Measurements from ENCODE around the gene SPATC1L. TPM values are rescaled to one million over a fixed set of nuclear protein-coding genes. Genes with fewer than 3 reads are reported as not detected.
"Not testable (repeated sequence)": the region's sequence is repeated elsewhere in the genome, so short reads cannot be mapped to it uniquely, and the experiment has no call there.

Gene SPATC1L
- 15.0 TPM for polyA plus RNA-seq

DNA sequence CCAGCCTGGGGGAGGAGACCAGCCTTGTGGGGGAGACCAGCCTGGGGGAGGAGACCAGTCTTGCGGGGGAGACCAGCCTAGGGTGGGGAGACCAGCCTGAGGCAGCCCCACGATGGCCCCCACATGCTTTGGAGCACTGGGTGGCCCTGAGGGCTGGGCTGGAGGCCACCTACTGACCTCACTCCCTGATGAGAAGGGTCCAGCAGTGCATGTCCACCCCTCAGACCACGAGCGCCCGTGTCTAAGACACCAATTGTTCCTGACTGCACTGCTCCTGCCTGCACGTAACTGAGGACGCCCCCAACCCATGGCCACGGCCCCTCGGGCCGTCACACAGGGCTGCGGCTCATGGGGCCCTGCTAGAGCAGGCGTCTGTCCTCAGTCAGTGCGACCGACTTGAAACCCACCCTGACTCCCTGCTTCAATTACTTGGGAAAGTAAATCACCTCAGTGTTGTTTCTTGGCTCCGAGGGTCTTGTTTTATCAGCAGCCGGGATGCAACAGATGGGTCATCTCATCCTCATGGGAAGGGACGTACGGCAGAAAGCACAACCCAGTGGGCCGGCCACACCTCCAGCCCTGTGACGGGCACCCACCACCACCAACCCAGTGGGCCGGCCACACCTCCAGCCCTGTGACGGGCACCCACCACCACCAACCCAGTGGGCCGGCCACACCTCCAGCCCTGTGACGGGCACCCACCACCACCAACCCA lies at the start of gene SPATC1L:
SPATC1L (minus strand) TSS at position 550 of the 715 bp plus-strand sequence. CDS start 1,643 bp downstream, outside the sequence.
- Mint-ChIP-seq H3K4me3 (peak within 1 kb of the TSS; percentile 88 to 95 (median 94)), H3K9me3 (no peaks in the 10 kb centered on the region), H3K27me3 (no peaks in the 10 kb centered on the region), H3K4me1 (peaks cover 0 to 6% (median 3%) of the 10 kb centered on the region in 3 donors), H3K36me3 (peaks cover 4% of the 10 kb centered on the region), H3K27ac (peak within 1 kb of the TSS; percentile 69 to 92 (median 86))

- H3K36me3 Mint-ChIP-seq, result peaks cover 1% of the 10 kb centered on the region
- H3K9me3 Mint-ChIP-seq, result peaks cover 0 to 6% (median 0%) of the 10 kb centered on the region in 3 donors
- peak overlapping the region; percentile 80 to 100 (median 89) for H3K4me3 Mint-ChIP-seq
- peak overlapping the region in 2 of 3 donors; percentile 65 to 83 for H3K27ac Mint-ChIP-seq
- peaks cover 23 to 37% (median 23%) of the 10 kb centered on the region in 3 donors for H3K4me1 Mint-ChIP-seq
- H3K27me3 Mint-ChIP-seq, result no peaks in the 10 kb centered on the region
Observed at GRCh38 chr21:46229923-46230260, 45.6 kb upstream of the SPATC1L start.

DNA sequence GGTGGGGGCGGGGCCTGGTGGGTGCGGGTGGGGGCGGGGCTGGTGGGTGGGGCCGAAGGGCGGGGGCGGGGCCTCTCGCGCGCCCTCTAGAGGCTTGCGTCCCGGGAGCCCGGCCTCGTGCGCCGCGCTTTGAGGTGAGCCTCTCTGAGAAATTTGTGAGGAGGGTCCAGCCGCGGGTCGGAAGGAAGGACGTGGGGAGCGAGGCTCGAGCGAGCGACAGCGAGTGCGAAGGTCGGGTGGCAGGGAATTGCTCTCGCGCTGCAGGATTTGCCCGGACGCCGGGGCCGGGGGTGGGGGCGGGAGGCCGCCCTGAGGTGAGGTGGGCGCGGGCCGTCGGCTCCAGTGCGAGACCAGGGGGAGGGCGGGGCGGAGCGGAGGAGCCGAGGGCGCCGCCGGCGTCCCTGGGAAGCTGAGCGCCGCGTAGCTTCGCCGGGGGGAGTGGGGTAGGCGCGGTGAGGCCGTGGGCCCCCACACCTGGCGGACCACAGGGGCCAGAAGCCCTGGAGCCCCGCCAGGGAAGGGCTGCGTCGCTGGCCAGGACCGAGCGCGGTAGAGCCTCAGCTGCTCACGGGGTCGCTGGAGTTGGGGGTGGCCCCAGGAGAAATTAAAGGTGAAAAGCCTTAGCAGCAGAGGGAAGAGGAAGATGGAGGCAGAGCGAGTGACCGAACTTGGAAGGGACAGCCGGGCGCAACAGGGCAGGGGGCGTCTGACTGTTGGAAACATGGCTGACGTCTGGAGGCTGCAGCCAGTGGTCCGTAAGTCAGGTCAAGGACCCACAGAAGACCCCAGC lies 45.1 kb upstream of the SPATC1L start:
- H3K9me3 Mint-ChIP-seq, result peaks cover 0 to 6% (median 0%) of the 10 kb centered on the region in 3 donors
- peak overlapping the region; percentile 62 to 100 (median 94) for H3K4me3 Mint-ChIP-seq
- H3K36me3 Mint-ChIP-seq, result peaks cover 1% of the 10 kb centered on the region
- H3K4me1 Mint-ChIP-seq, result peaks cover 23 to 37% (median 23%) of the 10 kb centered on the region in 3 donors
- no peaks in the 10 kb centered on the region for H3K27me3 Mint-ChIP-seq
- peak overlapping the region; percentile 42 to 92 (median 75) for H3K27ac Mint-ChIP-seq

- H3K4me3 Mint-ChIP-seq, result peak within 1 kb of the TSS; percentile 62 to 100 (median 94)
- H3K4me1 Mint-ChIP-seq, result peaks cover 23 to 37% (median 23%) of the 10 kb centered on the region in 3 donors
- H3K27ac Mint-ChIP-seq, result peak within 1 kb of the TSS; percentile 75 to 92 (median 83)
- H3K36me3 Mint-ChIP-seq, result peaks cover 1% of the 10 kb centered on the region
- H3K27me3 Mint-ChIP-seq, result no peaks in the 10 kb centered on the region
- peaks cover 0 to 6% (median 0%) of the 10 kb centered on the region in 3 donors for H3K9me3 Mint-ChIP-seq
Observed at GRCh38 chr21:46228345-46229051, 44.2 kb upstream of the SPATC1L start, which contains the start of gene LSS. LSS (minus strand) TSS chr21:46228774; CDS start chr21:46228745, 29 bp downstream.

DNA sequence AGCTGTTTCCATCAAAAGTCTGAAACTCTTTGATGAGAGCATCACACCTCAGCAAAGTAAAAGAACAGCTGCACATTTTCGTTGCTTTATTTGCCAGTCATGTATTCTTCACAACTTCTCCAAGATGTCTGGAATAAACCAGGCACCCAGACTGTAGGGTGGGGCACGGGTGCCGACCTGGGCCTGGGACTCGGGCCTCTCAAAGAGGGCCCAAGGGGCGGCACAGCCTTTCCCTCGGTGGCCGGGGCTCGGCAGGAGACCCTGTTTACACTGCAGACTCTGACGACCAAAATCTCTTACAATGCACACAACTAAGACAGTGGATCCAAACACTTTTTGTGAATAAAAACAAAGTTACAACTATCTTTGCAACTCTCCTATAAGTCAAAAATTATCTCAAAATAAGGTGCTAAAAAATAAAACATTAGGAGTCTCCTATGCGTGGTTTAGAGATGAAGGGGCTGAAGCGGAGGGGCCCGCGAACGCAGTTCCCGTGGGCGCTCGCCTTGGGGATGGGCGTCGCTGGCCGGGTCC lies 43.6 kb upstream of the SPATC1L start:
- Mint-ChIP-seq H3K4me3 (peak overlapping the region; percentile 62 to 92 (median 88)), H3K27ac (peak overlapping the region; percentile 75 to 92 (median 83)), H3K36me3 (peaks cover 1% of the 10 kb centered on the region), H3K27me3 (no peaks in the 10 kb centered on the region), H3K4me1 (peaks cover 23 to 37% (median 23%) of the 10 kb centered on the region in 3 donors), H3K9me3 (peaks cover 0 to 6% (median 0%) of the 10 kb centered on the region in 3 donors)

GRCh38 chr21:46226920-46227599 lies 42.8 kb upstream of the SPATC1L start:
- Mint-ChIP-seq H3K4me1 (peaks cover 23 to 37% (median 23%) of the 10 kb centered on the region in 3 donors), H3K4me3 (peak overlapping the region; percentile 62 to 92 (median 88)), H3K9me3 (peaks cover 0 to 6% (median 0%) of the 10 kb centered on the region in 3 donors), H3K27ac (peak overlapping the region in 2 of 3 donors; percentile 75 to 92), H3K27me3 (no peaks in the 10 kb centered on the region), H3K36me3 (peaks cover 1% of the 10 kb centered on the region)

DNA sequence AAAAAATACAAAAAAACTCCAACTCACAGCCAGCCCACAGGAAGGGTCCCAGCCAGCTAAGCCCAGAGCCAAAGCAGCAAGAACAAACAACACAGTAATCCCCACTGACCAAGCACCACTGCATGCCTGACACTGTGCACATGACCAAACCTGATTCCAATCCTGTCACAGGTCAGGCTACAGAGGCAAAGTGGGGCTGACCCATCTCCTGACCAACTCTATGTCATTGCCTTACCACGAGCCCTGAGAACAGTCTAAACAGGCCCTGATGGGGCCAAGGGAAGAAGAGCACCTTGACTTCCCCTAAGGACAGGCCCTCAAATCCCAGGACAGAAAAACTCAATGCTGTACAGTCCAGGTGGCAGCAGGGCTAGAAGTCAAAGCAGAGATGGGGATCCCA lies 41.9 kb upstream of the SPATC1L start:
- no peaks in the 10 kb centered on the region for H3K27me3 Mint-ChIP-seq
- peaks cover 22 to 34% (median 23%) of the 10 kb centered on the region in 3 donors for H3K4me1 Mint-ChIP-seq
- H3K4me3 Mint-ChIP-seq, result peak overlapping the region in 1 of 4 donors; percentile 62
- peaks cover 1% of the 10 kb centered on the region for H3K36me3 Mint-ChIP-seq
- H3K27ac Mint-ChIP-seq, result peak overlapping the region; percentile 39 to 92 (median 75)
- H3K9me3 Mint-ChIP-seq, result no peaks in the 10 kb centered on the region

DNA sequence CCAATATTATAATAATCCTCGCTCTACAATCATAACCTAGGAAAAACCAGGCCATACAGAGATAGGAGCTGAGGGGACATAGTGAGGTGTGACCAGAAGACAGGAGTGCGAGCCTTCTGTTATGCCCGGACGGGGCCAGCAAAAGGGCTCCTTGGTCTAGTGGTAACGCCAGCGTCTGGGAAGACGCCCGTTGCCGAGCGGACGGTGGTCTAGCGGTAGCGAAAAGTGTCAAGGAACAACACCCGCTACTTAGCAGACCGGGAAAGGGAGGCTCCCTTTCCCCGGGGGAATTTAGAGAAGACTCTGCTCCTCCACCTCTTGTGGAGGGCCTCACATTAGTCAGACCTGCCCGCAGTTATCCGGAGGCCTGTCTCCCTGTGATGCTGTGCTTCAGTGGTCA lies 39.4 kb upstream of the SPATC1L start:
- not testable (repeated sequence) for H3K27me3 Mint-ChIP-seq, H3K36me3 Mint-ChIP-seq, H3K9me3 Mint-ChIP-seq, H3K27ac Mint-ChIP-seq, H3K4me3 Mint-ChIP-seq
- peaks cover 18 to 26% (median 19%) of the 10 kb centered on the region in 3 donors for H3K4me1 Mint-ChIP-seq

- H3K9me3 Mint-ChIP-seq, result no peaks in the 10 kb centered on the region
- H3K27me3 Mint-ChIP-seq, result no peaks in the 10 kb centered on the region
- H3K4me1 Mint-ChIP-seq, result peaks cover 18 to 26% (median 19%) of the 10 kb centered on the region in 3 donors
- H3K36me3 Mint-ChIP-seq, result peaks cover 2% of the 10 kb centered on the region
- H3K27ac Mint-ChIP-seq, result no peak overlapping the region
- no peak overlapping the region for H3K4me3 Mint-ChIP-seq
Observed at GRCh38 chr21:46223217-46223616, 39.0 kb upstream of the SPATC1L start.

DNA sequence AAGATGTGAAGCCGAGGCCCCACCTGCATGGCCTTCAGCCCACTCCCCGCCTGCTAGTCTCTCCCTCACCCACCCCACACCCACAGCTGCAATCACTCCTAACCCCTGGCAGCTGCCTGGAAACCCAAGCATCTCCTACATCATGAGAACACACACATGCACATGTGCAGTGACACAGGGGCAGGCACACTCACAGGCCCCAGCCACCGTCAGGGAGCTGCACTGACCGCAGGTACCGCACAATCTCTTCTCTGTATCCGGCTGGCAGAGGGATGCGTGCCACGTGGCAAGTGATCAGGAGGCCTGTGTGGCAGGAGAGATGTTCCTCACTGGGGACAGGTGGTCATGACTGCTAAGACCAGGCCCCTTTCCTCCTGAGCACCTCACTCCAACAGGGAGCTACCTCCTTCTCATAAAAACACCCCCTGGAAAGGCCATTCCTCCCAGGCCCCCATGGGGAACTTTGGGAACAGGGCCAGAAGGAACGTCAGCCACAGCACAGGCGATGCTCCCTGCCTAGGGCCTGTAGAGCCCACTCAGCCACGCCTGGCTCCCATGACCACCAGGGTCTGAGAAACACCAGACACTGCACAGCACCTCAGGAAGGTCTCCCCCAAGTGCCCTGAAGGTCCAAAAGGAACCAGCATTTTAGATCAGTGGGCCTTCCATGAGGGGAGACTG lies 38.3 kb upstream of the SPATC1L start:
- H3K4me1 Mint-ChIP-seq, result peaks cover 13 to 21% (median 15%) of the 10 kb centered on the region in 3 donors
- H3K9me3 Mint-ChIP-seq, result no peaks in the 10 kb centered on the region
- no peak overlapping the region for H3K4me3 Mint-ChIP-seq
- no peak overlapping the region for H3K27ac Mint-ChIP-seq
- no peaks in the 10 kb centered on the region for H3K27me3 Mint-ChIP-seq
- peaks cover 2% of the 10 kb centered on the region for H3K36me3 Mint-ChIP-seq

DNA sequence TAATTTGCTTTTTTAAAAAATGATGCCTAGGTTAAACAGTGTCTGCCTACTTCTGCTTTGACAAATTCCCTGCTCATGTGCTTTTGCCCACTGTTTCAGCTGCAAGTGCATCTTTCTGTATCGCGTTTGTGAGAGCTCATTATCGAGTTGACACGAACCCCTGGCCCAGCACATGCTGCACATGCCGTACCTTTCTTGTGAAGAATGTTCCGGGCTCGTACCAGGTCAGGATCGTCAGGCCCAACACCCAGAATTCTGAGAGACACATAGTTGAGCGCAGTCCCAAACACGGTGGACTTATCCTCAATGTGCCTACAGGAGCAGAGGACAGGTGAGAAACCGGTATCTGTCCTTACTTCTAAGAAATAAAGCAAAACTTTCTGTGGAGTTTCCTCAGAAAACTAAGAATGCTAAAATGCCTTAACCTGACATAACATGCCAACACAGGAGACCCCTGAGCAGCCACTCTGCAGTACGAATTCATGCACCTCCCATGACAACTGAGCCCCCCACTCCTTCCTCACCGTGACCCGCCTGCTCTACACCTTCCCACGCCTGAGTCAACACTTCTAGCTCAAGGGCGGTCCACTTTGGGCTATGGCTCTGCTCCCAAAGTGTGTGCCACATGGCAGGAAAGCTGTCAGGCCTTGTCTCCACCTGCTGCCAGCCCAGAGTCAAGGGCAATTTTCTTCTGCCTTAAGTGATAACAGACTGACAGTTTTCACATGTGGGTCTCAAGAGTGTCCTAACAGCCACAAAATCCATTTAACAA lies 37.6 kb upstream of the SPATC1L start:
- no peak overlapping the region for H3K4me3 Mint-ChIP-seq
- peaks cover 6 to 14% (median 7%) of the 10 kb centered on the region in 3 donors for H3K4me1 Mint-ChIP-seq
- H3K27me3 Mint-ChIP-seq, result no peaks in the 10 kb centered on the region
- no peak overlapping the region for H3K27ac Mint-ChIP-seq
- H3K9me3 Mint-ChIP-seq, result no peaks in the 10 kb centered on the region
- H3K36me3 Mint-ChIP-seq, result peaks cover 2% of the 10 kb centered on the region

DNA sequence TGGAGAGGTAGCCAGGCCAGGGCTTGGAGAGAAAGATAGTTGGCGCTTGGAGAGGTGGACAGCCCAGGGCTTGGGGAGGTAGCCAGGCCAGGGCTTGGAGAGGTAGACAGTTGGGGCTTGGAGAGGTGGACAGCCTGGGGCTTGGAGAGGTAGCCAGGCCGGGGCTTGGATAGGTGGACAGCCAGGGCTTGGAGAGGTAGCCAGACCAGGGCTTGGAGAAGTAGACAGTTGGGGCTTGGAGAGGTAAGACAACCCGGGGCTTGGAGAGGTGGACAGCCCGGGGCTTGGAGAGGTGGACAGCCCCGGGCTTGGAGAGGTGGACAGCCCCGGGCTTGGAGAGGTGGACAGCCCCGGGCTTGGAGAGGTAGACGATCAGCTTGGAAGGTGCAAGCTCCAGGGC lies 36.6 kb upstream of the SPATC1L start:
- Mint-ChIP-seq H3K27ac (no peak overlapping the region), H3K4me1 (peaks cover 0 to 6% (median 6%) of the 10 kb centered on the region in 3 donors), H3K4me3 (peak overlapping the region in 1 of 4 donors; percentile 85), H3K36me3 (peaks cover 2% of the 10 kb centered on the region), H3K27me3 (no peaks in the 10 kb centered on the region), H3K9me3 (no peaks in the 10 kb centered on the region)

GRCh38 chr21:46220275-46220810 lies 36.1 kb upstream of the SPATC1L start:
- no peak overlapping the region for H3K4me3 Mint-ChIP-seq
- peaks cover 2% of the 10 kb centered on the region for H3K36me3 Mint-ChIP-seq
- peaks cover 0 to 4% (median 2%) of the 10 kb centered on the region in 3 donors for H3K4me1 Mint-ChIP-seq
- H3K9me3 Mint-ChIP-seq, result no peaks in the 10 kb centered on the region
- no peaks in the 10 kb centered on the region for H3K27me3 Mint-ChIP-seq
- no peak overlapping the region for H3K27ac Mint-ChIP-seq

All from IgD-negative memory B cell (primary cell).